COLO668 (cell line): Measurements from ENCODE around the gene MRPL33.
"Not testable (repeated sequence)": the region's sequence is repeated elsewhere in the genome, so short reads cannot be mapped to it uniquely, and the experiment has no call there.

Source experiments
- DNase-seq: peaks from one replicate; lab custom pipeline; 2025; ENCODE audit not compliant: unreplicated experiment; lab: John Stamatoyannopoulos, UW

MRPL33 gene

DNA sequence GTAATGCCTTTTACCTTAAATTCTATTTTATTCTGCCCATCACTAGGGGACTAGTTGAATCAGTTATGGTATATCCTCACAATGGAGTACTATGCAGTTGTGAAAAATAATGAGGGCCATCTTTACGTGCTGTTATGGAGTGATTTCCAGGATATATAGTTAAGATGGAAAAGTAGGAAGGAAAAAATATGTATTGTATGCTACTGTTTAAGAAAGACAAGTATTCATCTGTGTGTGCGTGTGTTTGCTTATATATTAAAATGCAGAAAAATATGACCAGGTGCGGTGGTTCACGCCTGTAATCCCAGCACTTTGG is 32.5 kb upstream of the MRPL33 start:
- DNase-seq: no peak

DNA sequence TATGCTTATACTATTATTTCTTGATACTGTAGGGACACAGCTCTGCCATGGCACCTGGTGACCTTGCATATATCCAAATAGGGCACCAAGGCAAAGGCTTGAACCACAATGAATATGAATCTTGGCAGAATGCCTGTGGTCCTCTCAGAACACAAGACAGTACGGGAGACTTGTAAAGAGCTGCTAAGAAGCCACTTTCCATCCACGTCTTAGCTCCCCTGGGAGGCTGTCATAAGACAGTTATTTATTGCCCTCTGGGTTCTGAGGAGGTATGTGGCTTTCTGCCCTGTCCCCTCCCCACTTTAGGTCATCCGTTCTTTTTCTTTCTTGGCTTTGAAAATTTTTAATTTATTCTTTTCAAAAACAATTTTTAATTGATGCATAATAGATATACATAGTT is 29.8 kb upstream of the MRPL33 start:
- no peak for DNase-seq

DNA sequence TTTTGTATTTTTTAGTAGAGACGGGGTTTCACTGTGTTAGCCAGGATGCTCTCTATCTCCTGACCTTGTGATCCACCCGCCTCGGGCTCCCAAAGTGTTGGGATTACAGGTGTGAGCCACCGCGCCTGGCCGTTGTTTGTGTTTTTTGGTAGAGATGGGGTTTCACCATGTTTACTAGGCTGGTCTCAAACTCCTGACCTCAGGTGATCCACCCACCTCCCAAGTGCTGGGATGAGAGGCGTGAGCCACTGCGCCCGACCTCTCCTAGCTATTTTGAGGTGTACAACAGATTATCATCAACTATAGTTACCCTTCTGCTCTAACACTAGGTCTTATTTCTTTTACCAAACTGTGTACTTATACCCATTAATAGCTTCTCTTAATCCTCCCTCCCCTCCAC is 28.9 kb upstream of the MRPL33 start:
- no peak for DNase-seq

DNA sequence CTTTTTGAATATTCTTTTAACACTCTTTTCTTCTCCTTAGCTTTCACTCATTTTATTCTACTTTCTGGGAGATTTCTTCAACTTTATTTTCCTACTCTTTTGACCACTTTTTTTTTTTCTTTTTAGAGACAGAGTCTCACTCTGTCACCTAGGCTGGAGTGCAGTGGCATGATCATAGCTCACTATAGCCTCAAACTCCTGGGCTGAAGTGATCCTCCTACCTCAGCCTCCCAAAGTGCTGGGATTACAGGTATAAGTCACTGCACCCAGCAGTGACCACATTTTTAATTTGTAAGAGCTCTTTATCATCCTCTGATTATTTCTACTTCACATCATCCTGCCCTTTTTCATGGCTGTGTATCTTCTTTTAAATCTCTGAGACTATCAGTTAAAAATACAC is 26.0 kb upstream of the MRPL33 start:
- DNase-seq: not testable (repeated sequence)

DNA sequence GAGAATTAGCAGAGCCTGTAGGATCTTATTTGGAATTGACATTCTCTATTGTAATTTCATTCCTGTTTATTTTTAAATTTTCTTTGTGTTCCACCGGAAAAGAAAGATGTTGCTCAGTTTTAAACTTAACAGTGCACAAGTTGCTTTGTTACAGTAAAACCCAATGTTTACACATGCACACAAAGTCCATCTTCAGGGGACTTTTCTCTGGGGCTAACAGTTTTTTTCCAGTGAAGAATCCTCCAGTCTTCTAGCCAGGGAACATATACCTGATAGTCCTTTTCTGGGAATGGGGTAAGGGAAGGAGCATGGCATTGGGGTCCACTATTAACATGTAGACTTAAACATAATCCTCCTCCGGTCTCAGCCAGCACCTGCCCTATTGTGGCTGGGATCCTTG is 25.2 kb upstream of the MRPL33 start:
- DNase-seq: no peak

DNA sequence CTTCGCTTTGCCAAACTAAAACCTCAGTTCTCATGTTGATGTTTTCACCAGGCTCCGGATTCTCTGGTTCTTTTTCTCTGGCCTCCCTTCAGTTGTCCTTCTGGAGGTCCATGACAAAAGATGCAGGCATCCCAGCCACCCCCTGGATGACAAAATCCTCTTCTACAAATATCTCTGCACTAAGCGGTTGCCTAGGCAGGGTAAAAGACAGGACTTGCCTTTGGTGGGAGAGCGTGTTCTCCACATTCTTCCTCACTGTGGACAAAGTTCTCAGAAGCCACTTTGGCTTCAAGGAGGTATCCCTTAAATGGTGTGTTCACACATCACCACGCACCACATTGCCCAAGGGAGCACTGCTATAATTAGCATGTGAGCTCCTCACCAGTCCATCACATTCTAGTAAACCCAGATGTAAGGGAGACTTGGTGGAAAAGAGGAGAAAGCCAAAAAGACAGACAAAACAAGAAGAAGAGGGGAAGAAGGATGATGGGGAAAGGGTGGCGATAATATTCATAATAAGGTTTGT is 23.6 kb upstream of the MRPL33 start:
- DNase-seq: no peak

DNA sequence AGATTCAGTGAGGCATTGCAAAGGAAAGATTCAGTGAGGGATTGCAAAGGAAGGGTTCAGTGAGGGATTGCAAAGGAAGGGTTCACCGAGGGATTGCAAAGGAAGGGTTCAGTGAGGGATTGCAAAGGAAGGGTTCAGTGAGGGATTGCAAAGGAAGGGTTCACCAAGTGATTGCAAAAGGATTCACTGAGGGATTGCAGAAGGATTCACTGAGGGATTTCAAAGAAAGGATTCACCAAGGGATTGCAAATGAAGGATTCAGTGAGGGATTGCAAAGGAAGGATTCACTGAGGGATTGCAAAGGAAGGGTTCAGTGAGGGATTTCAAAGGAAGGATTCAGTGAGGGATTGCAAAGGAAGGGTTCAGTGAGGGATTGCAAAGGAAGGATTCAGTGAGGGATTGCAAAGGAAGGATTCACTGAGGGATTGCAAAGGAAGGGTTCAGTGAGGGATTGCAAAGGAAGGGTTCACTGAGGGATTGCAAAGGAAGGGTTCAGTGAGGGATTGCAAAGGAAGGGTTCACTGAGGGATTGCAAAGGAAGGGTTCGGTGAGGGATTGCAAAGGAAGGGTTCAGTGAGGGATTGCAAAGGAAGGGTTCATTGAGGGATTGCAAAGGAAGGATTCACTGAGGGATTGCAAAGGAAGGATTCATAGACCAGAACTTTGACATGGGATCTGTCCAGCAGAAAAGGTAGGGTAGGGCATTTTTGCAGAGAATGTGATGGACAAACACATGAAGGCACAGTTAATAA is 22.5 kb upstream of the MRPL33 start:
- not testable (repeated sequence) for DNase-seq

DNA sequence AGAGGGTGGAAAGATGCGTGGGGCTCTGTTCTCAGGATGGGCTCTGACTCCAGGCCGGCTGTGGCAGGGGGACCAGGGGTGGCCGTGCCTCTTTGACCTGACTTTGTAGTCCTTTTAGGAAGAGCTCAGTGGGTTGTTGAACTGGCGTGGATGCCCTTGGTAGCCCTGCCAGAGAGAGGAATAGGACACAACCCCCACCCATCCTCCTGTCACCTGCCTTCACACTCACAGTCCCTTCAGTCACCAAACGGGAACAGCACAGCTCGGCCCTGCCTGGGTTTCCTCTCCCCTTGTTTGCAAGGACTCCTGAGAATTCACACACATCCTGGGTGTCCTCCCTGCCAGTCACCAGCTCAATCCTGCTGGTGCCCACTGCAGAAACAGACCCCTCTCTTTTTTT is 20.1 kb upstream of the MRPL33 start:
- no peak for DNase-seq

DNA sequence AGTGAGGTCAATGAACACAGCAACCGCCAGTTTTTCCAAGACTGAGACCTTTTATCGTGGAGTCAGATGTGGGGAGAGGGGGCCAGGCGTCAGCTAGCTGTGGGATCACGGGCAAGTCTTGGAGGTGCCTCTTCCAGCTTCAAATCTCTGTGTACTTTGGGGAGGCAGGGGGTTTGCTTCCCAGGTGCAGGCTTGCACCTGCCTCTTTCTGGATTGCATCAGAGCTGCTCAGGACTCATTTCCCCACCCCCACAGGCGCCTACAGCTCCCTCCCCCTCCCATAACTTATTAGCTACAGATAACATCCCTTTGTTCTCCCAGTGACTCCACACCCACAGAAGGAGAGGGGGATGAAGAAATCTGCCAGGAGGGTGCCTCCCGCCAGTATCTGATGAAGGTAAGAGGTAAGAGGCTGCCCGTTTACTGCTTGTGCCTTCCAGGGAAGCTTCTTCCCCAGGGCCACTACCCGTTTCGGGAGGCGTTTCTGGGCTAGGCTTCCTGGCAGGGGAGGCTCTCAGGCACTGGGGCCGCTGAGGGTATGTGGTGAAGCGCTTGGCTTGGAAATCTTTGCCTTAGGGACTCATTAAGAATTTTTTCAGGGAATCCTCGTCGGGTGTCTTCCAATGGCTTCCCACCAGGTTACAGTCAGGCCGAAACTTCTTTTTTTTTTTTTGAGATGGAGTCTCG is 18.8 kb upstream of the MRPL33 start:
- DNase-seq: peak; percentile 88

DNA sequence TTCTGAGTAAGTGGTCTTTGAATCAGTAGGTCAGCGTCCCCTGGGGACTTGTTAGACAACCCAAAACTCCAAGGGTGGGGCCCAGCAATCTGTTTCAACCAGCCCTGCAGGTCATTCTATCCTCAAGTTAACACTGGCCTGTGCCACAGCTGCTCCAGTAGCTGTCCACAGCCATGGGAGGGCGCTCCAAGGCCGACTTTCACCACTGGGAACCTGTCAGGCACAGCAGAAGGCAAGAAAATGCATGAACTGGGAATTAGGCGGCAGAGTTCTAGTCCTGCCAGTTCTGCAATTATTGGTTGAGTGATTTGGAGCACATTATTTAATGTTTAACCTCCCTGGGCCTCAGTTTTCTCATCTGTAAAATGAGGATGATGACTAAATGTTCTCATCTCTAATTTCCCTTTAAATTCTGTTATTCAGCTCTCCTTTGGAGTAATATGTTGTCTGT is 17.4 kb upstream of the MRPL33 start:
- DNase-seq: peak; percentile 79

DNA sequence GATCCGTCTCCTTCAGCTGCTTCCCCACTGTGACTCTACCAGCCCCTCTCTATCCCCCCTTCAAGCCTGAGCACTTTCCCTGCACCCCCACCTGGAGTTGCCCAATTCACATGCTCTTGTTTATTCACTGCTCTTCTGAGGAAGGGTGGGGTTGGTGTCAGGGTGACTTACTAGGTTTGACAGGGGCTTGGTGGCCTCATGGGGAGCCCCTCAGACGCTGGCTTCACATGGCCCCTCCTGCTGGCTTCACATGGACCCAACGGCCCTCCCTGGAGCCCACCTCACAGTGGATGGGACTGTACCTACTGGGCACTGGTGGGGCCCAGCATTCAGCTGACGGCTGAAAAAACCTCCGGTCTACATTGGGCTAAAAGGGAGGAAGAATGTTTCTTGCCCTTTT is 16.7 kb upstream of the MRPL33 start:
- DNase-seq: no peak

DNA sequence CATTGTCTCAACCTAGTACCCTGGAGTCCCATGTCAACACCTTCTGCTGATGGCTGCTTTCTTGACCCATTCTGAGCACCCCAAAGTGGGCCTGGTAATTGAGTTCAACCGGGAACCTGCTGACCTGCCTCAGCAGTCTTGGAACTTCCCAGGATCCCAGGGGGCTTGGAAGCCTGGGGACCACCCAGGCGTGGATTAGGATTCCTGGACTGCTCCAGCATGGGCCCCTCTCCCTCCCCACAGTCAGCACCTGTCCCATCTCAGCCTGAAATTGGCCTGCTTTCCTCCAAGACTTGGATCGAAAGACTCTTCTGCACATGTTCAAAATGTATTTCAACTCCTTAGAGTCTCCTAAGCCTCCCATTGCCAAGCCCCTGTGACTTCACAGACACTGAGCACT is 15.4 kb upstream of the MRPL33 start:
- no peak for DNase-seq

DNA sequence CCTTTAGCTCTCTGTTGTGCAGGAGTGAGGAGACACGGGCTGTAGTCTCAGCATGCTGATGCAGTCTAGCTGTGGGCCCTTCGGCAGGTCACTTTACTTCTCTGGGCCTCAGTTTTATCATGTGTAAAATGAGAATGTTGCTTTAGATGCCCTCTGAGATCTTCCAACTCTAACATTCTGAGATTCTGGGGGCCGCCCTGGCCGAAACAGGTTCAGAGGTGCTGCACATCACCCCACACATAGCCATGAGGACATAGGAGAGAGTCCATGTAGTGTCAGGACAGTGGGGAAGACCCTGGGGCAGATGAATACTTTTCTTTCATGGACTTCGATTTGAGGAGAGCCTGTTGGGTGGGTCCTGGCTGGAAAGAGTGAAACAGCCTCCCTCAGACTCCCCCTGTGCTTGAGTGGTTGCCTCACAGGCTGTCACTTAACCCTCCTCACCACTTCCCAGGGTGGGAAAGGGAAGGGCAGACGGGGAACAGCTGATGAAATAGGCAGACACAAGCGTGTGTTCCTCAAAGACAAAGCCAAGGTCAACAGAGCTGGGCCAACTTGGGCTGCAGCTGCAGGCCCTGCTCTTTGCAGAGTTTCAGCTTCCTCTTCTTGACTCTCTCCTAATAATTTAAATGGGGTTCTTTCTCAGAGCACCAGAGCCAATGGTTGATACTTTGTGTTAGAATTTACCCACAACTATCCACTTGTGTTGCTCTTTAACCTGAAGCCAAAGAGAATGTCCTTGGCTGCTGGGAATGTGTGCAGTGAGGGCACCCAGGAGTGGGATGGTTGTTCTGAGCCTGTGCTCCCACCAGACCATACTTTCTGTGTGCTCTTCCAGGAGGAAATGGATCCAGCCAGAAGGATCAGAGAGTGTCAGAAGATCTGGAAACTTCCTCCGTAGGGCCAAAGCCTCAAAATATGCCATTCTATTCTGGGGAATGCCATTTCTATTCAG is 14.7 kb upstream of the MRPL33 start:
- DNase-seq: no peak

DNA sequence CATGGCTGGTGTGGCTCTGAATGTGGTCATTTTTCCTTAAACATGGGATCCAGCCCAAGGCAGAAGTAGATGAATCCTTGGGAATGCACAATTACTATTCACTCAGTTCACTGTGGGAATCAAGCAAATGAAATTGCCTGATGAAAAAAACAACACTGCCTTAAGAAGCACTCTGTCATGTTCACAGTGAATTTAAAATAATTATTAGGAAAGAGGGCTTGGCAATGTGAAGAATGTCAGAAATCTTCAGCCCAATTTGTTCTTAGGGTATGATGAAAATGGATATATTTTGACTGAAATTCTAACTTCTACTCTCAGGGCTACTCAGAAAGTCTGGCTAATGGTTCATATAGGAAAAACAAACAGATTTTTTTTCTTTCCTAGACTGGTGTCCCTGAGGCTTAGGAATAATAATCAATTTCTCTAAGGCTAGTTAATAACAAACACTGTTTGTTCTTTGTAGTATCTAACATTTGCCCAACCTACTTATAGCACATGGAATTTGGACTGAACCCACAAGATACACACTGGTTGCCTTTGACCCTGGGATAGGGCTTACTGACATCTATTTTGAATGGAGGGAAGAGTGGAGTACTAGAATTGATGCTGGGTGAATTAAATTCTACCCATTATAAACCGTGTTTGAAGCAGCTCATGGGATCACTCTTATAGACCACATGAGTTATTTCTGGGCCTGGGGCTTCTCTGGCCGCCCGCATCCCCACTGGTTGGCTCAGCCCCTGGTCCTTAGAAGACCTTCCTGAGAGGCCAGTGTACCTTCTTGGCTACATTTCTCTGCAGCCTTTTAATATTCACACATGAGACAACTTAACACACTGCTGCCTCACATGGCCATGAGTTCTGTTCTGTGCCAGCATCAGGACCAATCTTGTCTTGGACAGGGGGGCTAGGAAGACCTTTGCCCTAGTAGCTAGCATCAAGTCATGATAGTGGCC is 8.3 kb upstream of the MRPL33 start:
- no peak for DNase-seq

DNA sequence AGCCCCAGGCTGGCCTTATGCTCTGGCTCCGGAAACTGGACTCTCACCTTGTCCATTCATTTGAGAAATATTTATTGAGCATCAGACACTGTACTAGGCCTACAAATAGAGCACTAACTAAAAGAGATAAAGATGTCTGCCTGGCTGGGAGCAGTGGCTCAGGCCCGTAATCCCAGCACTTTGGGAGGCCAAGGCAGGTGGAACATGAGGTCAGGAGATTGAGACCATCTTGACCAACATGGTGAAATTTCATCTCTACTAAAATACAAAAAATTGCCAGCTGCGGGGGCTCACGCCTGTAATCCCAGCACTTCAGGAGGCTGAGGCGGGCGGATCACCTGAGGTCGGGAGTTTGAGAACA is 7.6 kb upstream of the MRPL33 start:
- DNase-seq: no peak

DNA sequence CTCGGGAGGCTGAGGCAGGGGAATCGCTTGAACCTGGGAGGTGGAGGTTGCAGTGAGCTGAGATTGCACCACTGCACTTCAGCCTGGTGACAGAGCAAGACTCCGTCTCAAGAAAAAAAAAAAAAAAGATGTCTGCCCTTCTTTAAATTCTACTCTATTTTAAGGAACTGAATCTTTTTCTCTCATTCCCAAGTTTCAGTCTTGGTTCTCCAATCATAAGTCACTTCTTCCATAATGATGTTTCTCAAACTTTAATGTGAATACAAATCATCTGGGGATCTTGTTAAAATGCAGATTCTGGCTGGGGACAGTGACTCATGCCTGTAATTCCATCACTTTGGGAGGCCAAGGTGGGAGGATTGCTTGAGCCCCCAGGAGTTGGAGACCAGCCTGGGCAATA is 7.0 kb upstream of the MRPL33 start:
- not testable (repeated sequence) for DNase-seq

DNA sequence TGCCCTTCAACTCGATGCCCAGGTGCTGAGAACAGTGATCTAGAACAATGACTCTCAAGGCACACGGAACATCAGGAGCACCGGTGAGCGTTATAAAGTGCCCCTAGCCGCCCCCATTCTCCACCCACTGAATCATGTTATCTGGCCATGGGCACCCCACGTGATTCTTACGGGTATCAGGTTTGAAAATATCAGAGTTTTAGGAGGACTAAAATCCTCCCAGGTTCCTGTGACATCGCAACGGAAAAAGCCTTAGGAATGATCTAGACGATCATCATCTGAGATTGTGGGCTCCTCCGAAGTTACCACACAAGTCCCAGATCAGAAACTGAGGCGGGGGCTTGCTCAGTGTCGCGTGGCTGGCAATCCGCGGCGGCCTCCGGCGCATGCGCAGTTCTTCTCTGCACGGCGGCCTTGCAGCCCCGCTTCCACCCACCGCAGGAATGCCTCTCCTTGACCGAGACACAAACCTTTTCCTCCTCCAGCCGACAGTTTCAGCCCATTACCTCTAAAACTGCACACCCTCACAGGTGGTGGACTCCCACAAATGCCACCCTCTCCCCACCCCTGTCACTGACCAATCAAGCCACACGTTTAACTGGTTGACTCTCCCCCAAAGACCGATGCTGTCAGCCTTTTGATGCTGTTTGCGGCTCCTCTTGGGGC is 5.8 kb upstream of the MRPL33 start:
- no peak for DNase-seq

DNA sequence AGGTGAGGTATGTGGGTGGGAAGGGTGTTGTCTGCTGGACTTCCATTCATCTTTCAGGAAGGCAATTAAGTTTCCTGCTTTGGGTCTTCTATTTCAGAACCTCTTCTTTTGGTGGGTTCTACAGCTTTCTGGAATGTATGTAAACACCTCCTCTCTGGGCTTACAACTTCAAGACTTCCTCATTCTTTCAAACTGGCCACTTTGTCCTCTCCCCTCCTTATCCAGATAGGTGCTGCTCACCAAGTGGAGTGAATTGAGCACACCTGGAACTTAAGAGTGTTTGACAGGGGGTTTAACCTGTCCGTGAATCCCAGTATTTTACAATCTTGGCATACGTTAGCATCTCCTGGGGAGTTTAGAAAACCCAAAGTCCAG is 5.2 kb upstream of the MRPL33 start:
- no peak for DNase-seq

DNA sequence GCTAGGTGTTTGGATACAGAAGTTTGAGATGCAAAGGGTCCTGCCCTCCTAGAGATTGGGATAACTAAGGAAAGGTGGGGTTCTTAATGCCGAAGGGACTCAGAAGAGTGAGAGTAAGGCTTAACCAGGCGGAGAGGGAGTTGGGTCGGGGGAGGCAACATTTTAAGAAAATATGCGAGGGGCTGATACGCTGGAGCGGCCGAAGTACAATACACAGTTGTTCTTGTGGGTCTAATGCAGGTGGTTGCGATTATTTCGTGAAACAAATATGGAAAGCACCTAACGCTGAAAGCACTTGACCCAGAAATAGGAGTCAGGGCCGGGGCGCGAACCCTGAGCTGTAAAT is 344 bp upstream of the MRPL33 start:
- no peak for DNase-seq

DNA sequence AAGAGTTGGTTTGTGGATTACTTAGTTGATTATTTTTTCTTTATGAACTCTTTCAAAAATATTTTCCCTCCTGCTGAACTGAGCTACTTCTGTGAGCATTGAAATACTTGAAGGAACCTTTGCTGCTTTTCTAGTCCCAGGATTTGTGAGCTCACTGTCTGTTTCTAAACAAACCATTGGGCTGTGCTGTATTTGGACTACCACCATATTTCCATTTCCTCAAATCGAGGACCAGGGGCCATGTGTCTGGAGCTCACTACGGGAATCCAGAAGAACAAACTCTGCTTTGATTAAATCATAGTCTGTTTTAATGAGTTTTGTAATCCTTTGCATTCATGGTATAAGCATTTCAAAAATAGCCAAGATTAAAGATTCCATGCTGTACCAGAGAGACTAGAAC is 1.3 kb downstream of the MRPL33 start:
- no peak for DNase-seq
